OCI-LY1 (cell line): ENCODE results near the gene HAT1.

Experiments
- H2AFZ ChIP-seq: fragments of 200-600 bp; sonication (generic), shearing (Covaris generic); 2 replicates; pipeline ENCODE4 v1.6.0; 2014; ENCODE audit warnings: antibody characterized with exemption, mild to moderate bottlenecking, low read length
- H3F3A ChIP-seq: fragments of 200-600 bp; sonication (generic), shearing (Covaris generic); 2 replicates; pipeline ENCODE4 v1.6.0; 2014; ENCODE audit warnings: mild to moderate bottlenecking, antibody characterized with exemption, low read length, moderate library complexity; ENCODE audit not compliant: insufficient read depth
- H3K27ac ChIP-seq: fragments of 200-600 bp; sonication (generic); 2 replicates; pipeline ENCODE4 v1.5.1; 2014; ENCODE audit warnings: low read length, mixed run types, mild to moderate bottlenecking, low read depth; ENCODE audit not compliant: poor library complexity, severe bottlenecking
- H3K27me3 ChIP-seq: fragments of 200-600 bp; sonication (generic); 2 replicates; pipeline ENCODE4 v1.6.0; 2014; ENCODE audit warnings: antibody characterized with exemption, mild to moderate bottlenecking, low read length, moderate library complexity; ENCODE audit not compliant: insufficient read depth
- H3K36me3 ChIP-seq: fragments of 200-600 bp; sonication (generic); 2 replicates; pipeline ENCODE4 v1.6.1; 2014; ENCODE audit warnings: mild to moderate bottlenecking, antibody characterized with exemption, low read length, moderate library complexity, mixed read lengths; ENCODE audit not compliant: insufficient read depth
- H3K4me1 ChIP-seq: fragments of 200-600 bp; sonication (generic); 2 replicates; pipeline ENCODE4 v1.5.1; 2014; ENCODE audit warnings: mild to moderate bottlenecking, low read length, moderate library complexity; ENCODE audit not compliant: insufficient read depth, severe bottlenecking
- H3K4me2 ChIP-seq: fragments of 200-600 bp; sonication (generic), shearing (Covaris generic); 2 replicates; pipeline ENCODE4 v1.6.1; 2014; ENCODE audit warnings: low read length
- H3K4me3 ChIP-seq: fragments of 200-600 bp; sonication (generic); 2 replicates; pipeline ENCODE4 v1.5.1; 2014; ENCODE audit warnings: low read length, low read depth, mild to moderate bottlenecking, mixed read lengths; ENCODE audit not compliant: poor library complexity, severe bottlenecking
- H3K79me2 ChIP-seq: fragments of 200-600 bp; shearing (Covaris generic); 2 replicates; pipeline ENCODE4 v1.6.1; 2016; ENCODE audit warnings: mixed run types, low read length, mixed read lengths; ENCODE audit not compliant: insufficient read depth
- H3K9ac ChIP-seq: fragments of 200-600 bp; sonication (generic), shearing (Covaris generic); 2 replicates; pipeline ENCODE4 v1.6.1; 2014; ENCODE audit warnings: mild to moderate bottlenecking, low read length, mixed read lengths
- H3K9me2 ChIP-seq: fragments of 200-600 bp; sonication (generic), shearing (Covaris generic); 2 replicates; pipeline ENCODE4 v1.6.1; 2014; ENCODE audit warnings: low read depth, mild to moderate bottlenecking, low read length, mixed read lengths
- H3K9me3 ChIP-seq: fragments of 200-600 bp; shearing (Covaris generic); 2 replicates; pipeline ENCODE4 v1.6.1; 2014; ENCODE audit warnings: low read length, mixed read lengths
- H4K20me1 ChIP-seq: fragments of 200-600 bp; sonication (generic), shearing (Covaris generic); 2 replicates; pipeline ENCODE4 v1.6.0; 2016; ENCODE audit warnings: mild to moderate bottlenecking, low read length; ENCODE audit not compliant: insufficient read depth
- EZH2 ChIP-seq: fragments of 200-600 bp; sonication (generic), shearing (Covaris generic); IDR thresholded peaks from 2 replicates; pipeline ENCODE4 v1.8.0; 2017; ENCODE audit warnings: borderline replicate concordance, mixed run types, mild to moderate bottlenecking, antibody characterized with exemption, low read length, moderate library complexity, mixed read lengths
- TF ChIP-seq, protein P1 (sequence below): fragments of 200-600 bp; sonication (generic), shearing (Covaris generic); IDR thresholded peaks from 2 replicates; pipeline ENCODE4 v1.5.1; 2017; ENCODE audit warnings: mild to moderate bottlenecking, antibody characterized with exemption, low read length, moderate library complexity, mixed read lengths

The HAT1 gene

GRCh38 chr2:172021074-172021931 lies 99.0 kb downstream of the HAT1 start:
- no peak overlapping the region; the same call in 1 of the 2 replicates for H3K4me2 ChIP-seq
- H3K9ac ChIP-seq = no peak overlapping the region
- no peak overlapping the region for H3K27ac ChIP-seq

GRCh38 chr2:172021955-172022354 lies 99.7 kb downstream of the HAT1 start:
- Histone ChIP-seq H3F3A (no peaks in the 10 kb centered on the region), H3K4me2 (no peak overlapping the region), H3K27ac (no peak overlapping the region), H3K9ac (no peak overlapping the region), H2AFZ (no peak overlapping the region), H3K27me3 (no peaks in the 10 kb centered on the region), H3K4me1 (peaks cover 10% of the 10 kb centered on the region), H3K4me3 (no peak overlapping the region), H3K9me2 (no peaks in the 10 kb centered on the region), H4K20me1 (no peaks in the 10 kb centered on the region), H3K9me3 (no peaks in the 10 kb centered on the region), H3K36me3 (no peaks in the 10 kb centered on the region), H3K79me2 (no peaks in the 10 kb centered on the region)
- TF ChIP-seq EZH2 = no peak
- TF ChIP-seq, protein P1, sequence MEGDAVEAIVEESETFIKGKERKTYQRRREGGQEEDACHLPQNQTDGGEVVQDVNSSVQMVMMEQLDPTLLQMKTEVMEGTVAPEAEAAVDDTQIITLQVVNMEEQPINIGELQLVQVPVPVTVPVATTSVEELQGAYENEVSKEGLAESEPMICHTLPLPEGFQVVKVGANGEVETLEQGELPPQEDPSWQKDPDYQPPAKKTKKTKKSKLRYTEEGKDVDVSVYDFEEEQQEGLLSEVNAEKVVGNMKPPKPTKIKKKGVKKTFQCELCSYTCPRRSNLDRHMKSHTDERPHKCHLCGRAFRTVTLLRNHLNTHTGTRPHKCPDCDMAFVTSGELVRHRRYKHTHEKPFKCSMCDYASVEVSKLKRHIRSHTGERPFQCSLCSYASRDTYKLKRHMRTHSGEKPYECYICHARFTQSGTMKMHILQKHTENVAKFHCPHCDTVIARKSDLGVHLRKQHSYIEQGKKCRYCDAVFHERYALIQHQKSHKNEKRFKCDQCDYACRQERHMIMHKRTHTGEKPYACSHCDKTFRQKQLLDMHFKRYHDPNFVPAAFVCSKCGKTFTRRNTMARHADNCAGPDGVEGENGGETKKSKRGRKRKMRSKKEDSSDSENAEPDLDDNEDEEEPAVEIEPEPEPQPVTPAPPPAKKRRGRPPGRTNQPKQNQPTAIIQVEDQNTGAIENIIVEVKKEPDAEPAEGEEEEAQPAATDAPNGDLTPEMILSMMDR = no peak

More at GRCh38 chr2:172021074-172021931, 99.0 kb downstream of the HAT1 start:
- no peaks in the 10 kb centered on the region for H3K9me2 ChIP-seq
- H3K4me1 ChIP-seq = peaks cover 10% of the 10 kb centered on the region
- H3K9me3 ChIP-seq = no peaks in the 10 kb centered on the region
- no peaks in the 10 kb centered on the region for H3K36me3 ChIP-seq
- no peaks in the 10 kb centered on the region for H3F3A ChIP-seq
- TF ChIP-seq, protein P1 = no peak
- no peak for TF ChIP-seq EZH2
- no peaks in the 10 kb centered on the region for H3K27me3 ChIP-seq
- H3K4me3 ChIP-seq = no peak overlapping the region
- no peaks in the 10 kb centered on the region for H3K79me2 ChIP-seq
- no peaks in the 10 kb centered on the region for H4K20me1 ChIP-seq
- H2AFZ ChIP-seq = no peak overlapping the region

DNA sequence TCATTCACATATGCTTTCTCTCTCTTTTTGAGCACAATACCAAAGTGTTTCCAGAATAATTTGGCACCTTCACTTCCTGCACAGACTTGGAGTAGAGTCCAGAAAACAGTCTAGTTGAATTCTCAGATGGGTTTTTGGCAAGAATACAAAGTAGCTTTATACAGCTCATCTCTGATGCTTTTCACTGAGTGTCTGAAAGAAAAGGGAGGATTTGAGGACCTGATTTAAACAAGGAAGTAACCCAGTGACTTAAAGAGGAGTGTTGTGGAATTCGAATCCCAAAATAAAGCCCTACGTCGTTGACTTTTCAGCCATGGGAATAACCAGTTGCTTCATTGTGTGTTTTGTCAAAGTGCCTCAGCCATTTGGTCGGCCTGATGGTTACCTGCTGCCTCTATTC lies 109.3 kb downstream of the HAT1 start:
- Histone ChIP-seq H3K36me3 (no peaks in the 10 kb centered on the region), H3K4me1 (peaks cover 14% of the 10 kb centered on the region), H3K79me2 (no peaks in the 10 kb centered on the region), H3K9me2 (no peaks in the 10 kb centered on the region), H2AFZ (no peak overlapping the region), H3K27me3 (no peaks in the 10 kb centered on the region), H4K20me1 (no peaks in the 10 kb centered on the region), H3F3A (no peaks in the 10 kb centered on the region), H3K4me3 (no peak overlapping the region), H3K9ac (no peak overlapping the region), H3K27ac (no peak overlapping the region), H3K9me3 (no peaks in the 10 kb centered on the region), H3K4me2 (no peak overlapping the region)
- no peak for TF ChIP-seq EZH2
- TF ChIP-seq, protein P1 = no peak
